HL-60 (cell line): ENCODE results near the gene MEF2C.

ENCODE experiments used
- DNase-seq, 2 experiments: peaks; one replicate each; pipeline ENCODE4 v3.0.0-alpha.2; 2010 to 2020; ENCODE audit warnings: low read depth in 1 of 2, low spot score in 1 of 2
- H3K27ac ChIP-seq: fragments of 250-450 bp; sonication (Bioruptor Pico); replicated peaks from 2 replicates; pipeline ENCODE4 v1.5.1; 2020; ENCODE audit warnings: mild to moderate bottlenecking, moderate library complexity
- H3K27me3 ChIP-seq: fragments of 250-450 bp; sonication (Bioruptor Pico); 2 replicates; pipeline ENCODE4 v1.5.1; 2021; ENCODE audit warnings: mild to moderate bottlenecking, moderate library complexity; ENCODE audit not compliant: insufficient read depth, poor library complexity, severe bottlenecking
- H3K4me3 ChIP-seq: replicated peaks from 2 replicates; pipeline ENCODE4 v1.5.1; 2011; ENCODE audit warnings: mild to moderate bottlenecking, control low read depth, low read length; ENCODE audit not compliant: insufficient read depth
- CTCF ChIP-seq: IDR thresholded peaks from one replicate; pipeline ENCODE4 v1.5.1; 2011; ENCODE audit warnings: low read length, control low read depth, inconsistent platforms; ENCODE audit not compliant: insufficient read depth
- GABPA ChIP-seq: IDR thresholded peaks from 2 replicates; pipeline ENCODE4 v1.6.1; 2012; ENCODE audit warnings: low read depth
- POLR2AphosphoS5 ChIP-seq: IDR thresholded peaks from 2 replicates; pipeline ENCODE4 v1.6.1; 2012; ENCODE audit warnings: low read depth
- REST ChIP-seq: IDR thresholded peaks from 2 replicates; pipeline ENCODE4 v1.6.1; 2012; ENCODE audit warnings: low read depth; ENCODE audit not compliant: insufficient replicate concordance
- SPI1 ChIP-seq: IDR thresholded peaks from 2 replicates; pipeline ENCODE4 v1.6.1; 2012; ENCODE audit warnings: low read depth, mild to moderate bottlenecking, borderline replicate concordance

The MEF2C gene

GRCh38 chr5:88756953-88757352 lies 126.0 kb downstream of the MEF2C start:
- Histone ChIP-seq H3K27me3 (no peaks in the 10 kb centered on the region), H3K4me3 (no peak overlapping the region), H3K27ac (no peak overlapping the region)
- DNase-seq = no peak
- TF ChIP-seq GABPA (no peak), POLR2AphosphoS5 (no peak), CTCF (no peak), REST (no peak), SPI1 (no peak)

GRCh38 chr5:88748666-88749065 lies 134.3 kb downstream of the MEF2C start:
- TF ChIP-seq REST = no peak
- TF ChIP-seq POLR2AphosphoS5 = no peak
- Histone ChIP-seq H3K27me3 (no peaks in the 10 kb centered on the region), H3K27ac (no peak overlapping the region), H3K4me3 (no peak overlapping the region)
- no peak for DNase-seq

- Histone ChIP-seq H3K27me3 (no peaks in the 10 kb centered on the region), H3K4me3 (no peak overlapping the region), H3K27ac (no peak overlapping the region)
- TF ChIP-seq REST (no peak), CTCF (no peak), SPI1 (no peak), GABPA (no peak), POLR2AphosphoS5 (no peak)
- DNase-seq = no peak
Observed at GRCh38 chr5:88746438-88746882, 136.5 kb downstream of the MEF2C start.

GRCh38 chr5:88745093-88745696 lies 137.8 kb downstream of the MEF2C start:
- no peak overlapping the region for H3K27ac ChIP-seq
- no peak for TF ChIP-seq SPI1
- TF ChIP-seq REST = no peak
- TF ChIP-seq POLR2AphosphoS5 = no peak
- no peak for TF ChIP-seq GABPA
- DNase-seq = no peak
- no peaks in the 10 kb centered on the region for H3K27me3 ChIP-seq
- no peak overlapping the region for H3K4me3 ChIP-seq
